LoVo (cell line): Measurements from ENCODE around the gene AATK.
A peak's percentile ranks its signal among the peaks of the same experiment; 100 is the strongest.

Source experiments
- DNase-seq: peaks from one replicate; pipeline ENCODE4 v3.0.0-alpha.2; 2016; ENCODE audit warnings: low spot score

Gene AATK

DNA sequence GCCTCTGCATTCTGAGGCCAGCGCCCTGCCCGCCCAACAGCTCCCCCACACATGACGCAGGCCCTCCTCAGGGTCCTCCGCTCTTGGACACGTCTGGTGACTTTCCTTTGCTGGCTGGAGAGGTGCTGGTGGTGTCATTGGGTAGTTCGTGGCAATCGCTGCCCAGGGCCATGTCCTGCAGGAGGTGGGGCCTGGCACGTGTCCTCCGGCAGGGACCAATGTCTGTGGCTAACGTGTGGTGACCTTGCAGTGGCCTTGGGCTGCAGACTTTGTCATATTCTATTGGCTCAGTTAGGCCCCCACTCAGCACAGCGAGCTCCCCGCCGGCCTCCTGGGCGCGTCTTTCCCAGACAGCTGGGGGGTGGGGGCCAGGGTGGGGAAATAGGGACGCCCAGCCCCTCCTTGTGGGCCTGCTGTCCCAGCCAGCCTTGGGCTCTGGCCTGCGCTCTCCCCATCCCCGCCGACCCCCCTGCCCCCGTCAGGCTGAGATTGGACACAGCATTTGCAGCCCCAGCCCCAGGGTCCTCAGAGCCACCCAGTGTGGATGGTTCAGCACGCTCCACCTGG lies 52.8 kb downstream of the AATK start:
- DNase-seq = no peak

DNA sequence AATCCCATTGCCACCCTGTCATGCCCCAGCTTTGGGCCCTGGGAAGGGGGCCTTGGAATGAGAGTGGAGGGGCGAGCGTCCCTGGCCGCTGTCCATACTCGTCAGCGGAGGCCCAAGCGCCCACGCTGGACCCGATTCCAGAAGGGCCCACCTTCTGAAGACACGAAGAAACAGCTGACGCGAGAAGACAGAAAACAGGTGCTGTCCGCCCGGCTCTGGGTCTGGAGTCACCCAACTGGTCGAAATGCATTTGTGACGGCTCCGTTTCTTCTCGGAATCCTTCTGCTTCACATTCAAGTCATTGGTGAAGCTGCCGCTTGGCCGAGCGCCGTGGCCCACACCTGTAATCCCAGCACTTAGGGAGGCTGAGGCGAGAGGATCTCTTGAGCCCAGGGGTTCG lies 53.6 kb downstream of the AATK start:
- no peak for DNase-seq

DNA sequence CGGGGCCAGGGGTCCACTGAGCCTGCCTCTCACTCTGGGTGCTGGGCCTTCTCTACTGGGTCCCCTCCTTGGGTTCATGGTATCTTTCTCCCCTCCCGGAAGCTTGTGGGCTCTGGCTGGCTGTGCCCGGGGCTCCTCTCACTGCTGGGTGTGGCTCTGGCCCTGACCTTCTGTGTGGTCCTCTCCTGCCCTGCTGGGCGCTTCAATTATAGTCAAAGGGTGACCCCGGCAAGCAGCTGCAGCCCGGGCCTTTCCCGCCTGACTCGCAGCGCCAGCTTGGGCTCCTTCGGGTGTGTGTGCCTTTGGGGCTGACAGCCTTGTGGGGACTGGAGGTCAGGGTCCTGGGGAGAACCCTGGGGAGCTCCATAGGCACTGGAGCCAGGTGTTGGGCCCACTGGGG lies 55.0 kb downstream of the AATK start:
- DNase-seq = no peak

DNA sequence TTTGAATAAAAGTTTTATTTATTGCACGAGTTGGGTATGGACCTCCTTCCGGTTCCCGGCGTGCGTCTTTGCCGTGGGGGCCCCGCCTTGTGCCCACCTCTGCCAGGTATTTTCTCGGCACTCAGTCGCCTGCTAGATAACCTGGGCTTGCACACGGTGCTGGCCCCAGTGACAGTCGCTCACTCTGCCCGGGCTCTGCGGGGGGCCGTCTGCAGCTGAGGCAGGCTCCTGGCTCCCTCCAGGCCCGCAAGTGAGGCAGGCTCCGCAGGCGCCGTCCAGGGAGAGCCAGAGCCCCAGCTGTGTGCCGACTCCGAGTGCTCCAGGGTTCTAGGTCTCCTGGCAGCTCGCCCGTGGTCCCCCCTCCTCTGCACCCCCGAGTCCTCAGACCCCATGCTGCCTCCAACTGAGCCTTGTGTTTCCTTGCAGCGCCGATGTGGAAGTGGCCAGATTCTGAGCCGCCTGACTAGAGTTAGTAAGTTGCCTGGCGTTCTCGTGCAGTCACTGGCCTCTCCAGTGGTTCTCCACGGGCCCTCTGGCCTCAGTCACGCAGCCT lies 55.5 kb downstream of the AATK start:
- DNase-seq = no peak

DNA sequence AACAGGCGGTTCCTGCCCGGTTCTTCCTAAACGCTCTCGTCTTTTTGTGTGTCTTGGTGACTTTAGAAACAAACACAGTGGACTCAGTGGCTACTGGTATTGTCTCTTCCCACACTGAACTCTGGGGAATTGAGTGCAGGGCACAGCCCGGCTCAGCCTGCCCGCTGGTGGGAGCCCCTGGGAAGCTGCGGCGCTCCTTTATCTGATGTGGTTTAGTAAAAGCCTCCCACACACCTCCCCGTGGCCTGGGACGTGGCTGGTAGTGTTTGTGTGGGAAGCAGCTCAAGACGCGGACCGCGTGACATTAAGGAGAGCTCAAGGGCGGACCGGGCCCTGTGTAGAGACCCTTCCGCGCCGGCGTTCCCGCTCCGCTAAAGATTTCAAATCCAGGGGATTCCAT lies 56.1 kb downstream of the AATK start:
- no peak for DNase-seq

DNA sequence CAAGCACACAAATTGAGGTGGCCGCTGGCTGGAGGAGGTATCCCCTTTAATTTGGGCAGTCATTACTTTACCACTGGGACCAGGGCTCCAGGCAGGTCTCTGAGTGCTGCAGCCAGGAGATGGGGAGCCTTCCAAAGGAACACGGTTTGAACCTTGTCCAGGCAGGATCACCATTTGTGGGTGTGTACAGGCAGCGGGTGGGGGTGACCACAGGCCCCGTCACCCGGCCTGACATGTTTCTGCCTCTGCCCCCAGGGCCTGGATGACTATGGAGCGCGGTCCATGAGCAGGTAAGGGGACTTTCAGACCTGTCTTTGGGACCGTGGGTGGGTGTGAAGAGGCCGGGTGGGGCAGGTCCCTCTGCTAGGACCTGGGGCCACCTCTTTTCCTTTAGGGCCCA lies 57.8 kb downstream of the AATK start:
- no peak for DNase-seq

DNA sequence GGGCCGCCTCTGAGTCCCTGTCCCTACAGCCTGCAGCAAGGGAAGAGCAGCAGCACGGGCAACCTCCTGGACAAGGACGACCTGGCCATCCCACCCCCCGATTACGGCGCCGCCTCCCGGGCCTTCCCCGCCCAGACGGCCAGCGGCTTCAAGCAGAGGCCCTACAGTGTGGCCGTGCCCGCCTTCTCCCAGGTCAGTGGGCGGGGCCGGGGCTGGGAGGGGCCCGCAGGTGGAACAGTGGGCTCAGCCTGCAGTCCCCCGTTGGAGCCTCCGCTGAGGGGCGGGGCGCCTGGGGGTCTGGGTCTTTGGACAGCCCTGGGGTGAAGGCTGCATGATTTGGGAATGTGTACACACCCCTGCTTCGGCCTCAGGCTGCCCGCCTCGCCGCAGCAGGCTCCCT lies 59.3 kb downstream of the AATK start:
- no peak for DNase-seq

DNA sequence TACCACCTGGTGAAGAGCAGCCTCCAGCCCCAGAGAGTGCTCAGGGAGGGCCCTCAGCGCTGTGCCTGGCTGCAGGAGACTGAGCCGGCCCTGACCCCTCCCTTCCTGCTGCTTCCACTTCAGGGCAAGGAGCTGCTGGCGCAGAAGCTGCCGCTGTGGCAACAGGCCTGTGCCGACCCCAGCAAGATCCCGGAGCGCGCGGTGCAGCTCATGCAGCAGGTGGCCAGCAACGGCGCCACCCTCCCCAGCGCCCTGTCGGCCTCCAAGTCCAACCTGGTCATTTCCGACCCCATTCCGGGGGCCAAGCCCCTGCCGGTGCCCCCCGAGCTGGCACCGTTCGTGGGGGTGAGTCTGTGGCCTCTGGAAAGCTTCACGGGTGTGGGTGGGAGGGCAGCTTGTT lies 62.6 kb downstream of the AATK start:
- no peak for DNase-seq

DNA sequence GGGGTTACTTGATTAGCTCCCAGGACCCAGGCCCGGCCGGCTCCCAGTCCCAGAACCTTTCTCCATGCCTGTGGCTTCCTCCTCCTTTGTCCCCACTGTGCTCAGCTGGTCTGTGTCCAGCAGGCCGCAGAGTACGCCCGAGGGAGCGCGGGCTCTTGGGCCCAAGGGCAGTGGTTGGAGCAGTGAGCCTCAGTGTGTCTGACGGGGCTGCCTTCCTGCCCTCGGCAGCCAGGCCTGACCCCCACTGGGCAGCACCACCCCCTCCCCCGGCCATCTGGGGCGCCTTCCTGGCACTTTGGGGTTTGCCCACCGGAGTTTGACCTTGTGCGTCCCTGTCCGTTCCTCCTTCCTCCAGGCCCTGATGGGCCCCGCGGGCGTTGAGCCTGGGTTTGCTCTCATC lies 63.2 kb downstream of the AATK start:
- no peak for DNase-seq

DNA sequence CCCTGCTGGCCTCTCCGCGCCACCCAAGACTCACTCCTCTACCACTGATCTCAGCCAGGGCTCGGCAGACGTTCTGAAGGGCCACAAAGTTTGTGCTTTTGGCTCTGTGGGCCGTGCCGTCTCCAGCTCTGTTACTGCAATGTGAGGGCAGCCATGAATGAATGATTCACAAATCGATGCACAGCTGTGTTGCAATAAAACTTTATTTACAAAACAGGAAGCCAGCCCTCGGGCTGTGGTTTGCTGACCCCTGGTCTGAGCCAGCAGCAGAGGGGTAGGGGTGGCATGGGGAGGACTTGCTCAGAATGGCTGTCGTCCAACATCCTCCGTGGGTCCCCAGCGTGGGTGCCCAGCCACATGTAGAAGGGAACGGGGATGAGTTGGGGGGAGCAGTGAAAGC lies 63.7 kb downstream of the AATK start:
- DNase-seq = no peak

DNA sequence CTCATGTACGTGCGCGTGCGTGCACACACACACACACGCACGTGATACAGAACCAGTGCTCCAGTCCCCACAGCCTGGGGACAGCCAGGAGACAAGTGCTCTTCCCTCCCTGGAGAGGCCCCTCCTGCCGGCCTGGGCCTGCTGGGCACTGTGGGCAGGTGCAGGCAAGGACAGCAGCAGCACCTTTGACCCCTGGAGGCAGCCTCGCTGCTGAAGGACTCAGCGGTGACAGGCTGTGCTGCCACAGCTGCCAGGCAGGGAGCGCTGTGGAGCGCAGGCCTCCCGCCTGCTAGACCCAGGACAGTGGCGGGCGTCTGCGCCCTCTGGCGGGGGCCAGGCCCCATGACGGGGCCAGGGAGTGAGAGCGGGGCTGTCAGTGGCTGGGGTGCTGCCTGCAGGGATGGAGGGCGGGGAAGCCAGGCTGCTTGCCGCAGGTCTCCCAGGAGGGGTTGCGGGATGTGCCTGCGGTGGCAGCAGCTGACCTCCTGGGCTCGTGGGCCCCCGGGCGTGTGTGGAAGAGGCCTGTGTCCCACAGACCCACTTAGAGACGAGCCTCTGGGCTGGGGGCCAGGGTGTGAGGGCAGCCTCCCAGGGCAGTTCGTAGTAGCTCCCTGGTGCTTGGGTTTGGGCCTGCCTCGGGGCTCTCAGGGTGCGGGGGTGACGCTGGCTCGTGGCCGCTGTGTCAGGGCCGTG lies 64.3 kb downstream of the AATK start:
- DNase-seq = peak; percentile 78

DNA sequence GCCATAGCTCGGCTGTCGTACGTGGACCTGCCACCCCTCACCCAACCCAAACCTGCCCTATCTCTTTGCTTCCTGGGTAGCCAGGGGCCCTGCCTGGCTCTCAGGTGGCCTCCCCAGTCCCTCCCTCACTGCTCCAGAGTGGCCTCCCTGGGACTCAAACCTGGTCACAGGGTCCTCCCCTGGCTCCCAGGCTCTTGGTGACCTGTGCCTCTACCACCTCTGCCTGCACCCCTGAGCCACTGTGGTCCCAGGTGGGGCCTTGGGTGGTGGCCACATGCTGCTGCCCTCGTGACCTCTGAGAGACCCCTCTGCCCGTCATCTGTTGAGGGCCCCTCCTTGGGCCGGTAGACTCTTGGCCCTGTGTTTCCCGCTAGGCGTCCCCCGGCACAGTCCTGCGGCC lies 65.4 kb downstream of the AATK start:
- no peak for DNase-seq

DNA sequence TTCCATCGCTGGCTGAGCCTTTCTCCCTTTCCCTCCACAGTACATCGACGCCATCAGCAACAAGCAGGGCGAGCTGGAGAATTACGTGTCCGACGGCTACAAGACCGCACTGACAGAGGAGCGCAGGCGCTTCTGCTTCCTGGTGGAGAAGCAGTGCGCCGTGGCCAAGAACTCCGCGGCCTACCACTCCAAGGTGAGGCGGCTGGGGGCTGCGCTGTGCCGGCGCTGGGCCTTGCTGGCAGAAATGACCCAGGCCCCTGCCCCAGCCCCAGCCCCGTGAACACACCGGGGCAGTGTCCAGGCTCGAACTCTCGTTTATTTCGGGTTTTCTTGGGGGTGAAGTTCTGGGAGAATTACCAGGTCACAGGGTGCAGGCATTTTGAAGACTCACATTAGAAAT lies 66.1 kb downstream of the AATK start:
- no peak for DNase-seq

DNA sequence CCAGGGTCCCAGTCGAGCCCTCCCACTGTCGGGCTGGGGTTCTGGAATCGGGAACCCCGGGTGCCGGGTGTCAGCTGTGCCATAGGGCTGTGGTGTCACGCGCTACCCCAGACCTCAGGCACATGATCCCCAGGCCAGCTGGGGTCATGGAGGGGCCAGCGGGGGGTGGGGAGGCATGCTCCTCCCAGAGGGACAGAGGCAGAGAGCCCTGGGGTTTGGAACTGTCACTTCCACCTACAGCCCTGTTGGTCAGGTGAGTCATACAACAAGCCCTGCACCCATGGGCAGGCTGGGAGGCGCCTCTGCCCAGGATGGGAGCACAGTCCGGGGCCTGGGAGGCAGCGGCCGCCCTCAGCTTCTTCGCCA lies 68.1 kb downstream of the AATK start:
- no peak for DNase-seq

DNA sequence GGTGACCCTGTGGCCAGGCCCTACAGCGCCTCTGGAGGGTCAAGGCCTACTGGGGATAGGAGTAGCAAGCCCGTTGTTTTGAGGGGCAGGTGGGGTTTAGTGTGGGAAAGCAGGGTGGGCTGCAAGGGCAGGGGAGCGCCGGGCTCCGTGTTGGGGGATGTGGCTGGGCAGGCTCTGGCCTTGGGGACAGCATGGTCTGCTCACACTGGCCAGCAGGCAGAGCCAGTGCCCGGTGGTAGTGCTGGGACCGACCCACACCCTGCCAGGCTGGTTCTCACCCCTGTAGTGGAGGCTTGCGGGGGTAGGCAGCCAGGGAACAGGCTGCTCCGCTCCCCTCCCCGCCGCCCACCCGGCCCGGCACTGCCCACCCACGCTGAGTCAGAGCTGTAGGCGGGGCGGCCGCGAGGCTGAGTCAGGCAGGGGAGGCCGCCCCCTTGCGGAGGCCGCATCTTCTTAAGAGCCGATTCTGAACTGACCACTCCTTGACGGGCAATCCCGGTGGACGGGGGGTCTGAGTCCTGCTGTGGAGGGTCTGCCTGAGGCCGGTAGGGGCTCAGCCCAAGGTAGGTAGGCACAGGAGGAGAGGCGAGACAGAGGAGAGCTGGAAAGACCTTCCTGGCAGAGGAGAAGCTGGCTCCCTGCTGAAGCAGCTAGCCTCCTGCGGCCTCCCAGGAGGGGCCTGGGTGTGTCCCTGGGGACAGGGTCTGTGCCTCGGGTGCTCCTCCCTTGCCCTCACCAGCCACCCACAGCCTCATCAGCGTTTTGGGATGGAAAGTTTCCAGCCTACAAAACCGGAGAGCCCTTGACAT lies 68.7 kb downstream of the AATK start:
- DNase-seq = peak; percentile 15

DNA sequence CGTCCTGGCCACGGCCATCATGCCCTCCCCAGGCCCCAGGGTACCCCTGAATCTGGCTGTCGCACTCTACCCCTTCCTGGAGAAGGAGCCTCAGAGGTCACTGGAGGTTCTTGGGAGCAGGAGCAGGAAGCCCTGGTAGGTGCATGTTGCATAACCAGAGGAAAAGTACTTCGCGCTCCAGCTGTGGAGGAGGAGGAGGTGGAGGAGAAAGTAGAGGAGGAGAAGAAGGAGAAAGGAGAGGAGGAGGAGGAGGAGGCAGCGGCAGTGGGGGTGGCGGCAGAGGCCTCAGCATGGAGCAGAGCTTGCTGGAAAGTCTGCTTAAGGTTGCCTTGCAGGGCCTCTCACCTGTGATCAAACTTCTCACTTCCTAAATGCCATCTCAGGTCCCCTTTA lies 69.3 kb downstream of the AATK start:
- no peak for DNase-seq

DNA sequence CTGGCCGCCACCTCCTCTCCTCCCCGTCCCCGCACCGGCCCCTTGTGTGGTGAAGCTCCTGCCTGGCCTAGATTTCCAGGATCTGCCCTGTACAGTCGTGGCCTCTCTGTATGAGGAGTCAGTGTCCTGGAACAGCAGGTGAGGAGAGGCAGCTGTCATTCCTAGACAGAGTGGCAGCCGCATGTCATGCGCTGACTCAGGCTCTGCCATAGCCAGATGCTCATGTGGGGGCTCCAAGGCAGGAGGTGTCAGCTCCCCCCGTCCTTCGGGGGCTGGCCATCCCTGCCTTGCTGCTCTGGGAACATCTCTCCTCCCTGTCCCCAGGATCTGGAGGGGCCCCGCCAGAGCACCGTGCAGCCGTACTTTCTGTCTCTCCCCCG lies 70.6 kb downstream of the AATK start:
- DNase-seq = no peak

DNA sequence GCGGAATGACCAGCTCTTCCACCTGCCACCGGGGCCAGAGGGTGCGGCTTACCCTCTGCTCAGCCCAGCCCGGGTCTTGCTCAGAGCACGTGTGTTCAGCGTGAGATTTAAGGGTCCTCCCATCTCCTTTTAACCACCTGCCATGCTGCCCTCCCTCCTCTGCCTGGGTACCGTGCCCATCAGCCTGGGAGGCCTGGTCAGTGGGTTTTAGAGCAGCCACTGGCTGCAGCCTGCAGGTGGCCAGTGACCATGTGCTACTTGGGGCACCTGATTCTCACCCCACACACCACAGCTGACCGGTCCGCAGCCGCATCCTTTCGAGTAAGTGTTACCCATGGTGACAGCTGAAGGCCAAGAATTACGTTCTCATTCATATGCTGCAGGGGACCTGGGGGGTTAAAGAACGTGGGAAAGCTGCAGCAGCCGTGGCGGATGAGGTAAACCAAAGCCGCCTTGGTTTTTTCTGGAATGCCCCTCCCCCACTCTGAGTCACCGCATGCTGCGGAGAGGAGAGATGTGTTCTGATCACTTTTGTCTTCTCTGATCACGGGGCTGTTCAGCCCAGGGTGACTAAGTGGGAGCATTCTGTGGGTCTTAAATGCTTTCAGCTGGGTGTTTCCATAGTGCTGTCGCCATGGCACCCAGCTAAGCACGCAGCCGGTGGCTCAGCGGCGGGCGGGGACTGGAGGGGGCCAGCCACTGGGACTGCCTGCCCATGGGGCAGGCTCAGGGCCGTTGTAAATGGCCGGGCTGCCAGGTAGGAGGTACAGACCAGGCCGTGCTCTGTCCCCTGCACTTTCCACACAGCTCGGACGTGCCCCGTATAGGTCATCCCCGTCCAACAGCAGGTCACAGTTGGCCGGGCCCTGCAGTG lies 71.3 kb downstream of the AATK start:
- DNase-seq = peak; percentile 31

DNA sequence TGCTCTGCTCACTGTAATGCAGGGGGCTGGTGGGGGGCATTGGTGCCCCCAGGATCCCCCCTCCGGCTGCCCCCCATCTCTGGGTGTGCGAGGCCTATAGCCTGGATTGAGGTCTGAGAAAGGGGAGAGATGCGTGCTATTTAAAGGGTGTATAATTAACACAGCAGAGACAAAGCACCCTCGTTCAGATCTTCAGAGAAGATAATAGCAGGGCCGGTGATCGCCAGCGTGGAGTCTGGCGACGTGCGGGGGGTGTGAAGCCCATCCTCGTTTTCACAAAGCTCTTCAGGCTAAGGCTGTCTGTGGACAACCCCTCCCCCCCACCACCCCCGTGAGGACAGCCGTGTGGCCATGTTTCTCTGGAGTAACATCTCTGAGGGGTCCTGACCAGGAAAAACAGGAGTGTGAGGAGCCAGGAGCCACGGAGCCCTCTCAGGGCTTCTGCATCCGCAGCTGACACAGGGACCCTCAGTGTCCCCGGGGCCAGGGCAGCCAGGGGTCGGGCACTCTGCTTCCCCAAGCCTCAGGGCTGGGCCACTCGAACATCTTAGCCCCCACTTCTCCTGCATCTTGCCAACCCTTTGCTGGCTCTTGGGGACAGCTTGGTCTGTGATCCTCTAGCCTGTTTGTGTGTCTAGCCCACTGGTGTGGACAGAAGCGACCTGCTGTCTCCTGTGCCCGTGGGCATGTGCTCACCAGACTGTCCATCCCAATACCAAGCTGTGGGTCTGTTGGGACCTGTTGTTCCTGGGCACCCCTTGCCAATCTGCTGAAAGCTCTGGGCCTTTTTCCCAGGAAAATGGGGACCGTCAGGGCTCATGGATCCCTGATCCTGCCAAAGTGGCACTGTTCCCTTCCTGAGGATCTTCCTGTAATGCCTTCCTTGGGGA lies 72.2 kb downstream of the AATK start:
- no peak for DNase-seq

DNA sequence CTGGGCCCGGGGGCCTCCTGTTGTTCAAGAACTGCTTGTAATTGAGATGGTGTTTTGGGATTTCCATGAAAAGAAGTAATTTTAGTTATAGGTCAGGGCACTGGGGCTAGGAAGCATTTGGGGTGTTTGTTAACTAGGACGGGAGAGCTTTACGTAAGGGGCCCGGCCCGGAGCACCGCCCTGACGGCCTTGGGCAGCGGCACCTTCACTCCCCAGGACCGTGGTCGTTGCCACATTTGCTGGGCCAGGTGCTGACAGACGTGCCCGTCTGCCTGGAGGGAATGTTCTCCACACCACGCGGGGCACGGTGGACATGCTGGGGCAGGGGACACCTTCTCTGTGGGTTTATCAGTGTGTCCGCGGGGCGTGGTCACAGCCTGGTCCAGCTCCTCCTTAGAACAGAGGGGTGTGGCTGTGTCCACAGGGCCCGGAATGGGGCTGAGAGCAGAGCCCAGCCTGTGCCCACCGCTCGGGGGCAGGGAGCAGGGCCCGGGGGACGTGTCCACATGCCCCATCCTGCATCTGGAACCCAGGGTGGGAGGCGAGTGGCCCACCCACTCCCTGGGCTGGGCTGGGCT lies 73.4 kb downstream of the AATK start:
- no peak for DNase-seq
